ENCODE results near the gene STRBP. TPM values are rescaled to one million over a fixed set of nuclear protein-coding genes. Genes with fewer than 3 reads are reported as not detected.
"Not testable (repeated sequence)": the region's sequence is repeated elsewhere in the genome, so short reads cannot be mapped to it uniquely, and the experiment has no call there.

Gene STRBP
- polyA plus RNA-seq, 10 donors: 7.3 to 14.1 (median 11.3) TPM

DNA sequence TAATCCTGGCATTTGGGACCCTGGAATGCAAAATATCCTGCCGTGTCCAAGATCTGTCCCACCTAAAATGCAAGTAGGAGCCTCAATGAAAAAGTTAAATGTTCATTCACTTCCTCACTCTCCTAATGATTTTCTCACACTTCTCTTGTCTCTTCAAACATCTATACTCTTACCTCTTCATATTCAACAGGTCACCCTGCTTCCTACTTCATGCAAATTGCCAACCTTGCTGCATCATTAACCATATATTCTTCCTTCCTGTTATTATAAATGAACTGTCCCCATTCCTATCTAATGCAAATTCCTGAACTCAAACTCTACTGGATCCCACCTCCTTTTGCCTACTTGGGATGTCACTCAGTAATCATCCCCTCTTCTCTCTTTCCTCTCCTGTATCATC is 74.4 kb downstream of the STRBP start:
- no peak for DNase-seq

DNA sequence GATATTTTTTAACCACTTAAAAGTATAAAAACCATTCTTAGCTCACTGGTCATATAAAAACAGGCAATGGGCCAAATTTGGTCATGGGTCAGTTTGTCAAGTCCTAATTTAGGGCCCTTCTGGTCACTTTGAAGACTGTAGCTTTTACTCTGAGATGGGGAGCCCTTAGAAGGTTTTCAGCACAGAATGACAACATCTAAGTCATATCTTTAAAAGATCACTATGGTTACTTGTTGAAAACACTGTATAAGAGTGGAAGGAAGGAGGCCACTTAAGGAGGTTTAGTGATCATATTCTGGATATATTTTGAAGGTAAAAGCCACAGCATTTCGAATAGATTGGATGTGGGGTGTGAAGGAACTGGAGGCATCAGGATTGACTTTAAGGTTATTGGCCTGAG is 76.7 kb downstream of the STRBP start:
- no peak for DNase-seq

DNA sequence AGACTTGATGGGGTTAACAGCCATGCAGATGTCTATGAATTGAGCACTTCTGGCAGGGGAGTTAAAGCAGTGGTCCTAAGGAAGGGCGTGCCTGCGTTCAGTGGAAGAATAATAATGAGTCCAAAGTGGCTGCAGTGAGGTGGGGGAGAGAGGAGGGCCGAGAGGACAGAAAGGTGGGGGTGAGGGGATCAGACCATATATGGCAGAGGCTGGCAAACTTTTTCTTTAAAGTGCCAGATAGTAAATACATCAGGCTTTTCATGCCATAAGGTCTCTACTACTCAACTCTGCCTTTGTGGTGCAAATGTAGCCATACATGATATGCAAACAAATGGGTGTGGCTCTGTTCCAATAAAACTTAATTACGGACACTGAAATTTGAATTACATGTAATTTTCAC is 77.1 kb downstream of the STRBP start:
- DNase-seq: no peak

DNA sequence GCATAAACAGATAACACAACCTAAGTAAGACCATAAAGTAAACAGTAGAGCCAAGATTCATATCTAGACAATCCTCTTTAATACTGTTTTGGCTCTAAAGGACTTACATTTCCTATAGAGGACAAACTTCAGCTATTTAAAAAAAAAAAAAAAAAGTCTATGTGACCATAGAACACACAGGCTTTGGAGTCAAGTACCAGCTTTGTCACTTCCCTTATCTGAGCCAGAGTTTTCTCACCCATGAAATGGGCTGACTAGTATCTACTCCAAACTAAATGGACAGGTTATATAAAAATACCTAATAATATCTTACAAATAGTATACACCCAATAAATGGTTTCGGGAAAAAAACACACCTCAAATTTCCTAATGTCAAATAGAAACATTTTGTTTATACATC is 81.3 kb downstream of the STRBP start:
- no peak for DNase-seq

DNA sequence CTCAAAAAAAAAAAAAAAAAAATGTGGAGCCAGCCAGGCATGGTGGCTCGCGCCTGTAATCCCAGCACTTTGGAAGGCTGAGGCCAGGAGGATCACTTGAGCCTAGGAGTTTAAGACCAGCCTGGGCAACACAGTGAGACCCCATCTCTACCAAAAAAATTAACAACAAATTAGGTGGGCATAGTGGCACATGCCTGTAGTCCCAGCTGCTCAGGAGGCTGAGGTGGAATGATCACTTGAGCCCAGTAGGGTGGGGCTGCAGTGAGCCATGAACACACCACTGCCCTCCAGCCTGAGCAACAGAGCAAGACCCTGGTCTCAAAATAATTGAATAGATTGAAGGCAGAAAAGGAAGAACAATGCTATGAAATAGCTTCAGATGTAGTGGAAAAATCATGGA is 82.4 kb downstream of the STRBP start:
- not testable (repeated sequence) for DNase-seq

DNA sequence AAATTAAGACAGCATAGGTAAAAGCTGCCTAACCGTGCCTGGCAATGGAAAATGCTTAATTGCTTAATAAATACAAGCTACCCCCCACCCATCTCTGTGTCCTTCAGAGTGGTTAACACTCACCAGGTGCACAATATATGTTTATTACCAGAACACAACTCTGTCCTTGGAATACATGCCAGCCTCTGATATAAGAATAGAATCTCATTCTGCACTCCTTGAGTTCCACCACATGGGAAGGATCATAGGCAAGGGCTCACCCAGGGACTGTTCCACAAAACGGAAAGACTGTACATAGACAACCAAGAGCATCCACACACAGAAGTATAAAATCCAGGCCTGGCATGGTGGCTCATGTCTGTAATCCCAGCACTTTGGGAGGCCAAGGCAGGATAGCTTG is 91.4 kb downstream of the STRBP start:
- DNase-seq: no peak

DNA sequence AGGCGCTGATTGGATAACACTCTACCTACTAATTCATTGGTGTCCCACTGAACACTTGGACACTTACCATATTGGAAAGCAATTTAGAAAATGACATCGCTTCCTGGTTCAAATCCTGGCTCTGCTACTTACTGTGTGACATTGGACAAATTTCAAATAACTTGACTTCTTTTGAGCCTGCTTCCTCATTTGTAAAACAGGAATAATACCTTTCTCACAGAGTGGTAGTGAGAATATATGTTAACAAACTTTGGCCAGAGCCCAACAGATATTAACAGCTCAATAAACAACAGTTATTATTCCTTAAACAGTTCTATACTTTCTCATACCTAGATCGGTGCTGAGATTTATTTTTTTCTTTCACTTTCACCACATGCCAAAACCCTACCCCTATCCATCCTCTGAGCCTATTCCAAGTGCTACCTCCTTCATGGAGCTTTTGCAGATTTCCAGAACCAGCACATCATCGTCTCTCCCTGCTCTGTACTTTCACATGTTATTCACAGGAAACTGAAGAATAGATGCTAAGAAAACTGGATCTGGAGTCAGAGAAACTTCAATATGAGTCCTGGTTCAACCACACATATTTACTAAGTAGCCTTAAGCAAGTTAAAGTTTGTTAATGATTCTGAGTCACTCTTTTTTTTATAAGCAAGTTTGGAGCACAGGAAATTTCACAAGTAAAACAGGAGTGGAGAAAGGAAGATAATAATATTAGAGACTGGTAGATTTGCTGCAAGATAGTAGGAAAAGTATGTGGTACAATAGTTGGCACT is 92.3 kb downstream of the STRBP start:
- DNase-seq: no peak

DNA sequence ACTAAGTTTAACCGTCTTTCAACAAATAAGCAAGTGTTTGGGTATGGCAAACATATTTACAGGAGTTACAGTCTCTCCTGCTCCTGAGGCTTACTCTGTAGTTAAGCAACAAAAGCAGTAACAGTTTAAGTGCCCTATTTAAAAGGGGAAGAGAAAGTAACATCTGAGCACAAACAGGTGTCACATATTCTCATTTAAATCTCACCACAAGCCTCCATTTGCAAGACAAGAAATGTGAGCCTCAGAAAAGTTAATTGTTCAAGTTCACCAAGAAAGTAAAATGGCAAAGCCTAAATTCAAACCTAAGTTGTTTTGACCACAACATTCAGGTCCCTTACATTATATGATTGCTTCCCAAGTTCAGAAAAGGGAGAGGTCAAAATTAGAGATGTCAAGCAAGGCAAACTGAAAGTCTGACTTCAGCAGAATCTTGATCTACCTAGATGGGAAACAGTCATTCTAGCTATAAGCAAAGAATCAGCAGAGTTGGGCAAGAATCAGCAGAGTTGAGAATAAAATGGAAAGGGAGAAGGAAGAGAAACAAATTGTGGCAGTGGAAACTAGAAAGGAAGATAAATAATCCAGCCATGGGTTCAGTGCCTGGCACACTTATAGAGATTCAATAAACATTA is 93.4 kb downstream of the STRBP start:
- DNase-seq: no peak

DNA sequence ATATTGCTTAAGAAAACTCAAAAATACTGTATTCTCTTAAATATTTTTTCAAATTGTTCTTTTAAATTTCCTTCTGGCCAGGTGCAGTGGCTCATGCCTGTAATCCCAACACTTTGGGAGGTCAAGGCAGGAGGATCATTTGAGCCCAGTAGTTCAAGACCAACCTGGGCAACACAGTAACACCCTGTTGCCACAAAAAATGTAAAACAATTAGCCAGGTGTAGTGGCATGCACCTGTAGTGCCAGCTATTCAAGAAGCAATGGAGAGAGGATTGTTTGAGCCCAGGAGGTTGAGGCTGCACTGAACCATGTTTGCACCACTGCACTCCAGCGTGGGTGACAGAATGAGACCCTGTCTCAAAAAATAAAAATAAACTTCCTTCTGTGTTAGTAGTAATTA is 94.3 kb downstream of the STRBP start:
- DNase-seq: no peak

DNA sequence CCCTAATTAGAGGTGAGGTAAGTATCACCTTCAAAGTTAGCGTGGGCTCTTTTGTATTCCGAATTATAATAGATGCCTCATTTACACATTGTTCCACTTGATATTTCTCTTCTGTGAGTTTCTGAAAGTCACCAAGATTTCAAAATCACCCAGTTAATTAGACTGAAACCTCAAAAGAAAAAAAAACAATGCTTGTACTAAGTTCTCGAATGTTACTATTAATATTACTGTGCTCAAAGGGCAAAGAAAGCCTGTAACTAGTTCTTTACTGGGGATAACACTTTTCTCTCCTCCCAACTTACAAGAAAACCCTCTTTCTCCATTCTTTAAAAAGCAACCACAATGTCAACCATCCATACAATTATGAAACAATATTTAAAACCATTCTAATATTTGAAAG is 98.5 kb downstream of the STRBP start:
- no peak for DNase-seq

DNA sequence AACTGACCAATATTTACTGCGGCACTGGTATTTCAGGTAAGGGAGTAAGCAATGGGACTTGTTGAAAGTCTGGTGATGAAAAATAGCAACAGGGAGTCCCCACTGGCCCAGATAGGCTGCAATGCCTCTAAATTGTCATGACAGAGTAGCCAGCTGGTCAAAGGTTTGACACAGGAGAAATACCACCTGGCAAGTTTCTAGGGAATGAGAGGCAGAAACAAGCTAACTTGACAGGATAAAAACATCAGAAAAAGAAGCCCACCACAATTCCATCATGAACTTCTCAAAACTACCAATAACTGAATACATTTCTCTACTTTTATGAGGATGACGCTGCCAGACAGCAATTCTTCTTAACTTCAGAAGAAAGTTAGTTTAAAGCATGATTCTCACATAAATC is 99.8 kb downstream of the STRBP start:
- no peak for DNase-seq

DNA sequence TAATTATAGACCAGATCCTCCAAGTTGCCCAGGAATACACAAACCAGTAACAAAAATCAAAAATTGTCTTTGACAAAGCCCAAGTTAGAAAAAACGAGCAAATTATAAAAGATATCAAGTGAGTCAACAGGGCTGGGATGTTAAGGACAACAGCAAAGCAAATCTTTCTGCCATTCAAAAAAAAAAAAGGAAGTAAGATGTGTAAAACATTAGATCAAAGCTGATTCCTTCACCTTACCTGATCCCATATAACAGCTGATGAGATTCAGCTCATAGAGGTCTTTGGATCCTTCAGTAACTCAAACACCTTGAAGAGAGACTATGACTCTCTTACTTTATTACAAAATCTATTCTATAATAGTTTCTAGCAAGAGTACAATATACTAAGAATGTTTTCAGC is 100.9 kb downstream of the STRBP start:
- DNase-seq: no peak

DNA sequence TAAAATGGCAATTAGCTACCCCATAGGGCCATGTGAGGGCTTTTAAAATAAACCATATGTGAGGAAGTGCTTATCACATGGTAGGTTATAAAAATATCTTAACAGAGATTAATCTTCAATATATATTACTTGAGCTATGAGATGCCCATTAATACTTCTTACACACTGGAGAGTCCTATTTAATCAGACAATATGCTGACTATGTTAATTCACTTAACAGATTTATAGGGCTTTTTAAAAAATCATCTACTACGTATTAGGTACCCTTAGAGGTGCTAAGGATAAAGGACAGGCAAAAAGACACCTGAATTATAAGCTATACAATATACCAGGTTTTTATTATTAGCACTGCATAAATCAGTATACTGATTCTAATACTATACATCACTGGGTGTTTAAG is 102.6 kb downstream of the STRBP start:
- DNase-seq: no peak

DNA sequence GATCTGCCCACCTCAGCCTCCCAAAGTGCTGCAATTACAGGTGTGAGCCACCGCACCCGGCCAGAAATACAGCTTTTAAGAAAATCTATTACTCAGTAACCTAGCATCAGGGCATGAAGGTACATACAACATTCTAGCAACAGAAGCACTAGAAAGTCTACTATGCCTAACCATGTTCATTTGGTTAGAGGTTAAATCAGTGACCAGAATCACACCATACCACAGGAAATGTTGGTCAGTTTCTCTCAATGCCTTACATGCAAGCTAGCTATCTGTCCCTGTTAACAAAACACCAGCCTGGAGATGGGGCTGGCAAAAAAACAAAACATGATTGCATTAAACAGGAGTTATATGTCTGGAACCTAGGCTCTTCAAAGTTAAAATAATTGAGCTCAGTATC is 104.1 kb downstream of the STRBP start:
- DNase-seq: no peak

DNA sequence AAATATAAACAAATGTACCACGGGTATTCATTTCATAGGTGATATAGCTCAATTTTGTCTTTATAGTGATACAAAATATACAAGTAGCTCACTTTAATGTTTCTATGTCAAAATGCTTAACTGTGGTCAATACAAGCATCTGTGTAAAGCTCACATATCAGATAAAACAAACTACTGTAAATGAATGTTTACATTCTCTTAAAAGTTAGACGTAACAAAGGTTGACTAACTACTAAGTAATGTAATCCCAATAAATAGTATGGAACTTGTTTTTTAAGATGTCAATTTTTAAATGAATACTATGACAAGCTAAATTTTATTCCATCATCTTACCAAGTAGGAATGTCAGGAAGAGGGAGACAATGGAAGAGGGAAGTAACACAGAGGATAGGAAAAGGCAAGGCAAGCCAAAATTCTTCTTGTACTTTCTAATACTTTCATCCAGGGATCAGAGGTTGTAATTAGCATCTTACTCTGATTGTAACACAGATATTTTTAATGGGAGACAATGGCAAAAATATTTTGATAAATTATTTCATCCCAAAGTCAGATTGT is 105.5 kb downstream of the STRBP start:
- no peak for DNase-seq

DNA sequence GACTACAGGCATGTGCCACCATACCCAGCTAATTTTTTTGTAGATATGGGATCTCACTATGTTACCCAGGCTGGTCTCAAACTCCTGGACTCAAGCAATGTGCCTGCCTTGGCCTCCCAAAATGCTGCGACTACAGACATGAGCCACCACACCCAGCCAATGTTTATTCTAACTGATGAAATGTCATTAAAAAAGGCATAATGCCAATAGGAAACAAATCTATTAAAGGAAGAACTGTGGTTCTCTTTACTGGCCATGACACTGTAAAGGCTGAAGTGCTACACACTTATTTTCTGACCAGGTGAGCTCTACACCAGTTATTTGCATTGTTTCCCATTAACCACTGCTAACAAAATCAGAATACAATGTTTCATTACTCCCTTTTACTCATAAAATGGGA is 106.0 kb downstream of the STRBP start:
- no peak for DNase-seq

DNA sequence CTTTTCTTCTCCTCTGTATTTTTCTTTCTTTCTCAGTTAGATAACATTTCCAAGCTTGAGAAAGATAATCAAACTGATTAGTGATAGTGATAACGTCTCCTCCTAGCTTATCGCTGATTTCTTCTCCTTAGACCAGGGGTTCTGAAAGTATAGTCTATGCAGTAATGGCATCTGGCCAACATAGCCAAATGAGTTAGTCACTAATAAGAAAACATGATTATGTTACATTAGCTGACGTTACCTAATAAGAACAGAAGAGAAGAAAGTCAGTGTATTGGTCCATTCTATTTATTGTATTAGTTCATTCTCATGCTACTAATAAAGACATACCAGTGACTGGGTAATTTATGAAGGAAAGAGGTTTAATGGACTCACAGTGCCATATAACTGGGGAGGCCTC is 111.2 kb downstream of the STRBP start:
- no peak for DNase-seq

DNA sequence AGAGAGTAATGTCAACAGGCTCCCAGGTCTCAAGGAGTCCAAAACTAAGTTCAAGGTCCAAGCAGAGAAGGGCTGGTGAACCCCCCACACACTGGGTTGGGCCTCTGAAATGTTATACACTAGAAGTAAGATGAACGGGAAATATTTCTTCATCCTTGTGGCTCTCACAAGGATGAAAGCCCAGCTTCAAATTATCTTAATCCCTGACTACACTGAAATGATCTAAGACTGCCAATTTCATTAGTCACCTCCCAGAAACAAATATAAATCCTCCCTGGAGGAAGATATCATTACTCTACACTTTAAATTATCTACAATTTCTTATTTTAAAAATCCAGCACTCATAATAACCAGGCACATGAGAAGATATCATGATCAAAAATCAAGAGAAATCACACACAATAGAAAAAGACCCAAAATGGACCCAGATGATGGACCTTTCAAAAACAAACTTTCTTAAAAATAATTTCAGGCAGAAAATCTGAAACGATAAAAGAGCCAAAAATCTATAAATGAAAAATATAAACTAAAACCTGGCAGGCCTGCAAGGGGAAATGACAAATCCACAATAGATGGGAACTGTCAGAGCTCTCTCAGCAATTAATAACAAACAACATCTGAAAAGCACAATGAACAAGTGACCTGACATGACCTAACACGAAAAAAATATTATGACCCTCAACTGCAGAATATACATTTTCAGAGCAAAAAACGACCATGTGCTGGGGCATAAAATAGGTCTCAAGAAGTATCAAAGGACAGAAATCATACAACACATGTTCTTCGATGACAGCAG is 117.5 kb downstream of the STRBP start:
- no peak for DNase-seq

DNA sequence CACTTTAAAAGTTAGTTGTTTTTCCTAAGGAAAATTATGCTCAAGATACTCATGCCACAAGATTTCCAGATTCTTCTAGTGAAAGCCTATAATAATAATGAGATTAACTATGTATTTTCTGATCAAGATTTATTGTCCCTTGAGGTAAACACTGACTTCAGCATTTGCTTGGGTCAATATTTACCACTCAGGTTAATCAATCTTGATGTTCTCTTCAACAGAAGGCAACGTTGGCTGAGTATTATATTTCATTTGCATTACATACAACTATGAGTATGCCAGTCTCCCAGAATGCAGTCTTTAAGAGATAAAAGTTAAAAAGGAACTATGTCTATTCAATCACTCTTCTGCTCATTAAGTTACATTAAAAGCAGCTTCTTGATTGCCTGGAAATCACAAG is 119.3 kb downstream of the STRBP start:
- DNase-seq: no peak

DNA sequence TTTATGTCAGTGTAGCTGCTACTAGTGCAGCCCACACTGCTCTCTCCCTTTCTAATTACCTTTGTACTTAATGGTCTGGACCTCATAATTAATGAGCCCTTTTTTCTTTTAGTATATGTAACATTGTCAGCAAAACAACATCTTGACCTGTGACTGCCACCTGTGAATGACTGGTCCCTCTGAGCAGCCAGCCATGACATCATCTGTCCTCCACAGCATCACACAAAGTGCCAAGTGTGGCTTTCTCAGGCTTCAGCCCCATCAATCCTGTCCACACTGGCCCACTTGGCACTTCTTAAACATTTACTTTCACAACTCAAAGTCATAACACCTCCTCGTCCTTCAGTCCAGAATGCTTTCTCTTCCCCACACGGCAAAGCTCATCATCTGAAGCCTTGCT is 130.2 kb downstream of the STRBP start:
- no peak for DNase-seq

DNA sequence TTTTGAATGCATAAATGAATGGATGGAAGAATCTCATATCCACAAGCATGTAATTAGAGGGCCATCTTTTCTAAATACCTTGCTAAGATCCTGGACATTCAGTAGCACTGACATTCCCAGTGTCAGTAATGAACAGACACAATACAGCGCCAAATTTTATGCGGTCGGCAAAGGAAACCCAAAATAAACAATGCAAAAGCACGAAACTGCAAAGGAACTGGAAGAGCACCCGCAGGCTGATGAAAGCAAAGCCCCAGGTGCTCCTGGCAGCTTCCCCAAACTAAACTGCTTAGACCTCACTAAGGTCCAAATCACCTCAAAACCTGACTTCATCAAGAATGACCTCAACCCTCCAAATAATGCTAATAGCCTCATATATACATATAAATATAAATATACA is 133.0 kb downstream of the STRBP start:
- DNase-seq: no peak

DNA sequence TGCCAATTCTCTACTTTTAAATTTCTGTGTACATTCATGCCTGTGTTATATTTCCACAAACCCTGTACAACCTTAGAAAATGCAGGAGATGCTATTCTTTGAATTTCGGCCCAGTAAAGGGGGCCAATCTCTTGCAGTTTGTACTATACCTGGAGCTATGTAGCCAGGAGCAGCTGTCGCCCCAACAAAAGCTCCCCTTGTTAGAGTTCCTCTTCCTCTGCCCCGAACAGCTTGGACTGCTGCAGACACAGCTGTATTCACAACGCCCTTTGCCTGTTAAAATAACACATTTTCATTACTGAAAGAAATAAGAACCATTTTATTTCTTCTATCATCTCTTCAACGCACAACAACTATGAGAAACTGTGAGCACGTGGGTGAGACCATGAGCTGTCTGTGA is 135.7 kb downstream of the STRBP start:
- DNase-seq: no peak

DNA sequence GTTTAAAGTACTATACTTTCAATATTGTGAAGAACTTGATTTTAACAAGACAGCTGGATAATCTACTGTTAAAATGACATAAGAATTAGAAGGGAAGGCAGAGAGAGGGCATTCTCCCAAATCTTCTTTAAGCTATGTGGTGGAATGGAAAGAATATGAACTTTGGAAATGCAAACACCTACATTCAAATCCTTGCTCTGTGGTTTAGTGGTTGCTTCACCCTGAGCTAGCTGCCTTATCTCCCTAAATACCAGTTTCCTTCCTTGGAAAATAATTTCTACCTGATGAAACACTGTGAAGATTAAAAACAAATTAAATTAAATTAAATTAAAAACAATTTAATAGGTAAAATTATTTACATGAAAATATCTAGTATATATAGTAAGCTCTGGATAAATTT is 136.4 kb downstream of the STRBP start:
- DNase-seq: no peak
